ENCODE data around the gene MED12L. TPM values are rescaled to one million over a fixed set of nuclear protein-coding genes. Genes with fewer than 3 reads are reported as not detected.

Gene MED12L
- total and polyA plus RNA-seq, 2 experiments from 2014 or later: 0.07 to 2.7 TPM

- H3K27me3 ChIP-seq: no peaks in the 10 kb centered on the region
- H4K20me1 ChIP-seq (ENCODE audit: insufficient read depth, poor library complexity, severe bottlenecking): no peaks in the 10 kb centered on the region
- no peaks in the 10 kb centered on the region for H3K36me3 ChIP-seq (replicated peaks; ENCODE audit: insufficient read depth, low read depth)
- H3K79me2 ChIP-seq: no peaks in the 10 kb centered on the region
- H3K27ac ChIP-seq: no peak overlapping the region
- no peak for TF ChIP-seq CTCF (IDR thresholded peaks at IDR 0.05; ENCODE audit: poor library complexity)
- TF ChIP-seq EZH2 (IDR thresholded peaks at IDR 0.05; ENCODE audit: borderline replicate concordance): no peak
- no peak for TF ChIP-seq EZH2phosphoT487 (IDR thresholded peaks at IDR 0.05; ENCODE audit: low read depth, severe bottlenecking, unreplicated experiment)
- no peak for DNase-seq (ENCODE audit: low spot score)
- no peak overlapping the region for H3K4me2 ChIP-seq
- H3K4me3 ChIP-seq: no peak overlapping the region
- H3K9me2 ChIP-seq (replicated peaks; ENCODE audit: insufficient read depth): no peaks in the 10 kb centered on the region
- peaks cover 4% of the 10 kb centered on the region for H3K4me1 ChIP-seq (ENCODE audit: insufficient read depth)
- WGBS (ENCODE audit: low lambda C conversion rate, missing lambda C conversion rate): 91% methylated on average over 5 of the region's 5 CpGs
- H2AFZ ChIP-seq: no peak overlapping the region
- no peaks in the 10 kb centered on the region for H3K9me3 ChIP-seq (ENCODE audit: low read depth)
Measured at GRCh38 chr3:151213881-151214280, 128.4 kb downstream of the MED12L start.

- H3K4me1 ChIP-seq (ENCODE audit: insufficient read depth): peaks cover 4% of the 10 kb centered on the region
- H2AFZ ChIP-seq: no peak overlapping the region
- no peaks in the 10 kb centered on the region for H3K9me3 ChIP-seq (ENCODE audit: low read depth)
- H3K27ac ChIP-seq: no peak overlapping the region
- no peaks in the 10 kb centered on the region for H4K20me1 ChIP-seq (ENCODE audit: insufficient read depth, poor library complexity, severe bottlenecking)
- no peak for DNase-seq (ENCODE audit: low spot score)
- H3K9me2 ChIP-seq (replicated peaks; ENCODE audit: insufficient read depth): no peaks in the 10 kb centered on the region
- H3K4me2 ChIP-seq: no peak overlapping the region
- TF ChIP-seq EZH2 (IDR thresholded peaks at IDR 0.05; ENCODE audit: borderline replicate concordance): no peak
- no peaks in the 10 kb centered on the region for H3K36me3 ChIP-seq (replicated peaks; ENCODE audit: insufficient read depth, low read depth)
- WGBS (ENCODE audit: low lambda C conversion rate, missing lambda C conversion rate): 46% methylated on average over 1 of the region's 1 CpG
- no peak overlapping the region for H3K4me3 ChIP-seq
- H3K27me3 ChIP-seq: no peaks in the 10 kb centered on the region
- no peaks in the 10 kb centered on the region for H3K79me2 ChIP-seq
Measured at GRCh38 chr3:151214459-151214858, 129.0 kb downstream of the MED12L start.

- H3K27me3 ChIP-seq: no peaks in the 10 kb centered on the region
- no peaks in the 10 kb centered on the region for H3K4me1 ChIP-seq (ENCODE audit: insufficient read depth)
- no peak overlapping the region for H2AFZ ChIP-seq
- H3K4me2 ChIP-seq: no peak overlapping the region
- no peaks in the 10 kb centered on the region for H3K9me3 ChIP-seq (ENCODE audit: low read depth)
- no peak for DNase-seq (ENCODE audit: low spot score)
- no peak overlapping the region for H3K27ac ChIP-seq
- no peak overlapping the region for H3K4me3 ChIP-seq
- WGBS (ENCODE audit: low lambda C conversion rate, missing lambda C conversion rate): 83% methylated on average over 3 of the region's 3 CpGs
- no peaks in the 10 kb centered on the region for H3K79me2 ChIP-seq
- H3K9me2 ChIP-seq (replicated peaks; ENCODE audit: insufficient read depth): no peaks in the 10 kb centered on the region
- no peaks in the 10 kb centered on the region for H3K36me3 ChIP-seq (replicated peaks; ENCODE audit: insufficient read depth, low read depth)
- no peaks in the 10 kb centered on the region for H4K20me1 ChIP-seq (ENCODE audit: insufficient read depth, poor library complexity, severe bottlenecking)
- TF ChIP-seq EZH2phosphoT487 (IDR thresholded peaks at IDR 0.05; ENCODE audit: low read depth, severe bottlenecking, unreplicated experiment): no peak
- TF ChIP-seq EZH2 (IDR thresholded peaks at IDR 0.05; ENCODE audit: borderline replicate concordance): no peak
- TF ChIP-seq CTCF (IDR thresholded peaks at IDR 0.05; ENCODE audit: poor library complexity): no peak
Measured at GRCh38 chr3:151216641-151217607, 131.5 kb downstream of the MED12L start.

GRCh38 chr3:151218136-151218535 lies 132.7 kb downstream of the MED12L start:
- no peak overlapping the region for H3K4me2 ChIP-seq
- no peaks in the 10 kb centered on the region for H3K79me2 ChIP-seq
- no peak for TF ChIP-seq EZH2phosphoT487 (IDR thresholded peaks at IDR 0.05; ENCODE audit: low read depth, severe bottlenecking, unreplicated experiment)
- TF ChIP-seq EZH2 (IDR thresholded peaks at IDR 0.05; ENCODE audit: borderline replicate concordance): no peak
- TF ChIP-seq CTCF (IDR thresholded peaks at IDR 0.05; ENCODE audit: poor library complexity): no peak
- no peak overlapping the region for H3K27ac ChIP-seq
- no peaks in the 10 kb centered on the region for H4K20me1 ChIP-seq (ENCODE audit: insufficient read depth, poor library complexity, severe bottlenecking)
- no peak overlapping the region for H2AFZ ChIP-seq
- H3K36me3 ChIP-seq (replicated peaks; ENCODE audit: insufficient read depth, low read depth): no peaks in the 10 kb centered on the region
- H3K4me1 ChIP-seq (ENCODE audit: insufficient read depth): no peaks in the 10 kb centered on the region
- no peak overlapping the region for H3K4me3 ChIP-seq
- H3K9me2 ChIP-seq (replicated peaks; ENCODE audit: insufficient read depth): no peaks in the 10 kb centered on the region
- H3K27me3 ChIP-seq: no peaks in the 10 kb centered on the region
- DNase-seq (ENCODE audit: low spot score): no peak
- 64% methylated on average over 1 of the region's 1 CpG for WGBS (ENCODE audit: low lambda C conversion rate, missing lambda C conversion rate)
- H3K9me3 ChIP-seq (ENCODE audit: low read depth): no peaks in the 10 kb centered on the region
